Osteocyte (in vitro differentiated cells): ENCODE data around the gene NDUFC2. TPM values are rescaled to one million over a fixed set of nuclear protein-coding genes. Genes with fewer than 3 reads are reported as not detected.

Experiments
- DNase-seq: peaks from one replicate; pipeline ENCODE4 v3.0.0; 2021; ENCODE audit warnings: mixed read lengths; ENCODE audit not compliant: unreplicated experiment; ENCODE audit errors: extremely low spot score
- H3K27ac Mint-ChIP-seq: one replicate; pipeline ENCODE4 v1.8.0; 2021; ENCODE audit warnings: mild to moderate bottlenecking, mixed read lengths; ENCODE audit not compliant: unreplicated experiment
- H3K27me3 Mint-ChIP-seq: one replicate; pipeline ENCODE4 v1.8.0; 2021; ENCODE audit warnings: mixed read lengths; ENCODE audit not compliant: unreplicated experiment
- H3K36me3 Mint-ChIP-seq: one replicate; pipeline ENCODE4 v1.8.0; 2021; ENCODE audit warnings: mixed read lengths; ENCODE audit not compliant: unreplicated experiment
- H3K4me1 Mint-ChIP-seq: one replicate; pipeline ENCODE4 v1.8.0; 2021; ENCODE audit warnings: mixed read lengths; ENCODE audit not compliant: unreplicated experiment
- H3K4me3 Mint-ChIP-seq: one replicate; pipeline ENCODE4 v1.8.0; 2021; ENCODE audit warnings: mild to moderate bottlenecking, moderate library complexity, mixed read lengths; ENCODE audit not compliant: unreplicated experiment
- H3K9me3 Mint-ChIP-seq: one replicate; pipeline ENCODE4 v1.8.0; 2021; ENCODE audit warnings: mixed read lengths; ENCODE audit not compliant: unreplicated experiment
- total RNA-seq: library from RNA; stranded (reverse); gene quantifications from 2 replicates; pipeline ENCODE4 v1.2.1, GENCODE V29; 2021
- TF ChIP-seq, protein P1 (sequence below): fragments of 200-600 bp; sonication (generic); IDR thresholded peaks from 2 replicates; pipeline ENCODE4 v1.5.0; 2021; ENCODE audit warnings: antibody characterized with exemption, mild to moderate bottlenecking, moderate library complexity

Gene NDUFC2
- total RNA-seq, 1 donor from 2014 or later = 199 TPM

DNA sequence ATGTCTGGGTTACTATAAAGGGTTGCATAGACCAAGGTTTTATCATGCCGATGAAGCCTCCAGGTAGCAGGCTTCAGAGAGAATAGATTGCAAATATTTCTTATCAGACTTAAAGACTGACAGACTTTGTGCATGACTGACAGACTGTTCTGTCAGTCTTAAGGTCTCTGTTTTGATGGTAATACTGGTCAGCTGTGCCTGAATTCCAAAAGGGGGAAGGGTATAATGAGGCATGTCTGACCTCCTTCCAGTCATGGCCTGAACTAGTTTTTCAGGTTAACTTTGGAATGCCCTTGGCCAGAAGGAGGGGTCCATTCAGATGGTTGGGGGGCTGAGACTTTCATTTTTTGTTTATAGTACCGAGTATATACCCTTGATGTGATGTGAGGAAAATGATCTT lies 51.9 kb downstream of the NDUFC2 start:
- no peak overlapping the region for H3K27ac Mint-ChIP-seq

DNA sequence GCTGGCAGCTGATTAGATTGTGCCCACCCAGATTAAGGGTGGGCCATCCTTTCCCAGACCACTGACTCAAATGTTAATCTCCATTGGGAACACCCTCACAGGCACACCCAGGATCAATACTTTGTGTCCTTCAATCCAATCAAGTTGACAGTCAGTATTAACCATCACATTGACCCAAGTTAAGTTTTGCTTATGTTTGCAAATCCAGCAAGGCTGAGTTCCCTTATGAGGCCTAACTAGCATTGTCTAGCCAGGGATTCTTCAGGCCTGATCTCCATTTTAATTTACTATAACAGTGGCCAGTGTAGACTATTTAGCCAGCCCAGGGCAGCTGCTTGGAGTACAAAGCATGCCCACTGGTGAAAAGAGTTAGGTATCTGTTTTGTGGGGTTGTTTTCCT lies 54.3 kb downstream of the NDUFC2 start:
- H3K36me3 Mint-ChIP-seq = no peaks in the 10 kb centered on the region
- TF ChIP-seq, protein P1, sequence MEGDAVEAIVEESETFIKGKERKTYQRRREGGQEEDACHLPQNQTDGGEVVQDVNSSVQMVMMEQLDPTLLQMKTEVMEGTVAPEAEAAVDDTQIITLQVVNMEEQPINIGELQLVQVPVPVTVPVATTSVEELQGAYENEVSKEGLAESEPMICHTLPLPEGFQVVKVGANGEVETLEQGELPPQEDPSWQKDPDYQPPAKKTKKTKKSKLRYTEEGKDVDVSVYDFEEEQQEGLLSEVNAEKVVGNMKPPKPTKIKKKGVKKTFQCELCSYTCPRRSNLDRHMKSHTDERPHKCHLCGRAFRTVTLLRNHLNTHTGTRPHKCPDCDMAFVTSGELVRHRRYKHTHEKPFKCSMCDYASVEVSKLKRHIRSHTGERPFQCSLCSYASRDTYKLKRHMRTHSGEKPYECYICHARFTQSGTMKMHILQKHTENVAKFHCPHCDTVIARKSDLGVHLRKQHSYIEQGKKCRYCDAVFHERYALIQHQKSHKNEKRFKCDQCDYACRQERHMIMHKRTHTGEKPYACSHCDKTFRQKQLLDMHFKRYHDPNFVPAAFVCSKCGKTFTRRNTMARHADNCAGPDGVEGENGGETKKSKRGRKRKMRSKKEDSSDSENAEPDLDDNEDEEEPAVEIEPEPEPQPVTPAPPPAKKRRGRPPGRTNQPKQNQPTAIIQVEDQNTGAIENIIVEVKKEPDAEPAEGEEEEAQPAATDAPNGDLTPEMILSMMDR = no peak
- no peak for DNase-seq
- H3K27ac Mint-ChIP-seq = no peak overlapping the region
- no peaks in the 10 kb centered on the region for H3K9me3 Mint-ChIP-seq
- H3K27me3 Mint-ChIP-seq = peaks cover 2% of the 10 kb centered on the region
- no peak overlapping the region for H3K4me3 Mint-ChIP-seq
- peaks cover 18% of the 10 kb centered on the region for H3K4me1 Mint-ChIP-seq

More for the DNA sequence above, 51.9 kb downstream of the NDUFC2 start:
- Mint-ChIP-seq H3K36me3 (no peaks in the 10 kb centered on the region), H3K9me3 (no peaks in the 10 kb centered on the region), H3K4me1 (peaks cover 23% of the 10 kb centered on the region), H3K4me3 (no peak overlapping the region), H3K27me3 (peaks cover under 1% of the 10 kb centered on the region)
- TF ChIP-seq, protein P1 = no peak
- no peak for DNase-seq

DNA sequence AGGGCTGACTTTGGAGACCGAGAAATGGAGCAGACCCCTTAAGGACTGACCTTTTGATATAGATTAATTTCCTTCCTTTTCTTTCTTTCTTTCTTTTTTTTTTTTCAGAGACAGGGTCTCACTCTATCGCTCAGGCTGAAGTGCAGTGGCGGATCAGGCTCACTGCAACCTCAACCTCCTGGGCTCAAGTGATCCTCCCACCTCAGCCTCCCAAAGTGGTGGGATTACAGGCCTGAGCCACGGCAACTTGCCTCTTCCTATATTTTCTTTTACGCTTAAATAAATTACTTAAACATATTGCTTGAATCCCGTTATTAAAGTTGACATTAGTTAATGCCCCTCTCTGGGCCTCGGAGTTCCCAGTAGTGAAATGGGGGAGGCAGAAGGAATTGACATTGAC lies 56.2 kb downstream of the NDUFC2 start:
- Mint-ChIP-seq H3K4me1 (peaks cover 18% of the 10 kb centered on the region), H3K4me3 (no peak overlapping the region), H3K27me3 (peaks cover 2% of the 10 kb centered on the region), H3K9me3 (no peaks in the 10 kb centered on the region), H3K36me3 (no peaks in the 10 kb centered on the region), H3K27ac (no peak overlapping the region)
- DNase-seq = no peak
- TF ChIP-seq, protein P1 = no peak

DNA sequence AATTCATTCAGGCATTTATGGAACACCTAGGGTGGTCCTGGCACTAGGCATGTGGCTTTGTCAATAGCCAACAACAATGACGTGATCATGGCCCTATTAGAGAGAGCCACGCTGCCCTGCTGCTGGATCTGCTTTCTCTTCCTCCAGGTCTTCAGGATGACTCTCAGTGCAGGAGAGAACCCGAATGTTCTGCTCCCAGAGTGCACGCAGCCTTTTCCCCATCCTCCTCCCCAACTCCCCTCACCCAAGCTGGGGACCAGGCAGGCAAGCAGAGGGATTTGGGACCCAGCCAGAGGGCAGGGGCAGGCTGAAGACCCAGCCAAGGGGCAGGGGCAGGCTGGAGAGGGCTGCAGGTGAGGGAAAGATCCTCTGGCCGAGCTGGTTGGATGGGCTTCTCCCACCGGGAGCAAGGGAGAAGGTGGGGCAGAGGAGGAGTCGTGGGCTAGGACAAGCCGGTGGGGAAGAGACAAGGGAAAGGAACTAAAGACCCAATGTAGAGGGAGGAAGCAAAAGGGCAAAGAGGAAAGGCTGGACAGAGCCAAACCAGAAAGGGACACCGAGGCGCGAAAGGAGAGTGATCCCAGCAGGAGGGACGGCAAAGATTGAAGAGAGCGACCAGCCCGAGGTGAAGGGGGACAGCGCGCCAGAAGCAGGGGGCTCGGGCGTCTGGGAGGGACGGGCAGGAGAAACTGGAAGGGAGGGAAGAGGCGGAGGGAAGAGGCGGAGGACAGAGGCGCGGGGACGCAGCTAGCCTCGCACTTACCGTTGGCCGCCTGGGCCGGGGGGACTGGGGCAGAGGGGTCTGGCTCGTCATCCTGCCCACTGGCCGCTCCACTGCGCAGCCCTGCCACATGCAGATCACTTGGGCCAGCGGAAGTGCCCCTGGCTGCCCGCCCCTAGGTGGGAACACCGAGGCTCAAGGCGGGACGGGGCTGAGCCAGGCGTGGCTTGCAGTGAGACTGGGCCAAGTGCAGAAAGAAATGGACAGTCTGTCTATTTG lies 57.0 kb downstream of the NDUFC2 start, which contains the start of gene KCTD14:
Gene KCTD14 (minus strand): TSS at position 880 of the 1,000 bp plus-strand sequence. CDS start 27 bp downstream, at position 853.
- Mint-ChIP-seq H3K9me3 (no peaks in the 10 kb centered on the region), H3K27me3 (peaks cover 2% of the 10 kb centered on the region), H3K27ac (no peak within 1 kb of the TSS), H3K4me3 (peak within 1 kb of the TSS; percentile 73), H3K4me1 (peaks cover 18% of the 10 kb centered on the region), H3K36me3 (no peaks in the 10 kb centered on the region)
- no peak for DNase-seq
- TF ChIP-seq, protein P1 = no peak

DNA sequence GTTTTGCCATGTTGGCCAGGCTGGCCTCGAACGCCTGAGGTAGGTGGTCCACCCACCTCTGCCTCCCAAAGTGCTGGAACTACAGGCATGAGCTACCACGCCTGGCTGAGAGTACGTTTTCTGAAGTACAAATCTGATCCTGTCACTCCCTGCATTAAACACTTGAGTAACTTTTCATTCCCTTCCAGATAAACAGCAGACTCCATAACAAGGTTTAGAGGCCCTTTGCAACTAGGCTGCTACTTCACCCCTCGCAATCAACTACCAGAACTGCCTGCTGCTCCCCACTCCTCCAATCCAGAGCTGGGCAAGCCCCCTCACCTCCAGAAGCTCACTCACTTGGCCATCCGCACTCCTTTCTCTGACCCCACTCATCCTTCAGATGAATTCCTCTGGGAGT lies 58.1 kb downstream of the NDUFC2 start:
- peaks cover 2% of the 10 kb centered on the region for H3K27me3 Mint-ChIP-seq
- TF ChIP-seq, protein P1 = no peak
- no peak for DNase-seq
- H3K27ac Mint-ChIP-seq = no peak overlapping the region
- peaks cover 18% of the 10 kb centered on the region for H3K4me1 Mint-ChIP-seq
- H3K36me3 Mint-ChIP-seq = no peaks in the 10 kb centered on the region
- H3K9me3 Mint-ChIP-seq = no peaks in the 10 kb centered on the region
- no peak overlapping the region for H3K4me3 Mint-ChIP-seq
